ENCODE results near the gene FSTL4. TPM values are rescaled to one million over a fixed set of nuclear protein-coding genes. Genes with fewer than 3 reads are reported as not detected.

Gene FSTL4
- polyA plus RNA-seq, 3 donors = not detected

GRCh38 chr5:133595465-133595864 is 16.9 kb downstream of the FSTL4 start:
- peaks cover 0 to 9% (median 1%) of the 10 kb centered on the region in 7 donors for H3K9me3 Mint-ChIP-seq
- H3K4me1 Mint-ChIP-seq = no peaks in the 10 kb centered on the region
- no peak for TF ChIP-seq CTCF (IDR thresholded peaks at IDR 0.05)
- Histone ChIP-seq H3K4me1 (ENCODE audit: control insufficient read depth in 1 of 2, insufficient read depth in 2 of 2, low read length in 2 of 2) (no peaks in the 10 kb centered on the region), H4K20me1 (ENCODE audit: insufficient read depth, low read length) (no peaks in the 10 kb centered on the region), H3K27ac (ENCODE audit: low read depth in 1 of 2, low read length in 2 of 2) (no peak overlapping the region), H3K79me2 (ENCODE audit: insufficient read depth, low read length) (no peaks in the 10 kb centered on the region), H3K27me3 (ENCODE audit: control insufficient read depth in 2 of 2, insufficient read depth in 2 of 2, low read length in 2 of 2) (peaks cover 0 to 2% of the 10 kb centered on the region in 2 donors), H3K9me3 (replicated peaks in 1 of 2; ENCODE audit: control insufficient read depth in 1 of 2, insufficient read depth in 1 of 2, low read length in 2 of 2) (no peaks in the 10 kb centered on the region), H3K9ac (ENCODE audit: insufficient read depth, low read length, poor library complexity, severe bottlenecking) (no peak overlapping the region), H3K4me3 (replicated peaks in 1 of 3; ENCODE audit: low read depth in 2 of 3, low read length in 3 of 3) (no peak overlapping the region), H3K4me2 (replicated peaks; ENCODE audit: extremely low read depth, low read length, poor library complexity, severe bottlenecking) (no peak overlapping the region), H2AFZ (ENCODE audit: insufficient read depth, low read depth, low read length, poor library complexity, severe bottlenecking) (no peak overlapping the region), H3K36me3 (replicated peaks in 1 of 2; ENCODE audit: control insufficient read depth in 1 of 2, insufficient read depth in 2 of 2, low read length in 2 of 2) (no peaks in the 10 kb centered on the region)
- DNase-seq = no peak
- H3K27ac Mint-ChIP-seq = no peak overlapping the region
- H3K27me3 Mint-ChIP-seq (ENCODE audit: low read depth in 3 of 3) = peaks cover 0 to 8% (median 8%) of the 10 kb centered on the region in 3 donors
- no peaks in the 10 kb centered on the region for H3K36me3 Mint-ChIP-seq
- intact Hi-C loops (cut with micrococcal nuclease) = no loop called here
- 92% methylated on average over 3 of the region's 5 CpGs for WGBS (ENCODE audit: insufficient coverage)
- H3K4me3 Mint-ChIP-seq = no peak overlapping the region

GRCh38 chr5:133589286-133589685 is 23.1 kb downstream of the FSTL4 start:
- H3K27me3 ChIP-seq (ENCODE audit: control insufficient read depth in 2 of 2, insufficient read depth in 2 of 2, low read length in 2 of 2) = peaks cover 0 to 2% of the 10 kb centered on the region in 2 donors
- no peaks in the 10 kb centered on the region for H3K9me3 ChIP-seq (replicated peaks in 1 of 2; ENCODE audit: control insufficient read depth in 1 of 2, insufficient read depth in 1 of 2, low read length in 2 of 2)
- H3K27ac ChIP-seq (ENCODE audit: low read depth in 1 of 2, low read length in 2 of 2) = no peak overlapping the region
- H3K9me3 Mint-ChIP-seq = peaks cover 0 to 3% (median 0%) of the 10 kb centered on the region in 7 donors
- peaks cover 0 to 5% (median 0%) of the 10 kb centered on the region in 3 donors for H3K27me3 Mint-ChIP-seq (ENCODE audit: low read depth in 3 of 3)
- intact Hi-C loops (cut with micrococcal nuclease) = no loop called here
- H3K4me1 ChIP-seq (ENCODE audit: control insufficient read depth in 1 of 2, insufficient read depth in 2 of 2, low read length in 2 of 2) = no peaks in the 10 kb centered on the region
- no peak overlapping the region for H2AFZ ChIP-seq (ENCODE audit: insufficient read depth, low read depth, low read length, poor library complexity, severe bottlenecking)
- no peak overlapping the region for H3K4me3 Mint-ChIP-seq
- TF ChIP-seq CTCF (IDR thresholded peaks at IDR 0.05) = no peak
- H3K4me2 ChIP-seq (replicated peaks; ENCODE audit: extremely low read depth, low read length, poor library complexity, severe bottlenecking) = no peak overlapping the region
- no peaks in the 10 kb centered on the region for H3K36me3 ChIP-seq (replicated peaks in 1 of 2; ENCODE audit: control insufficient read depth in 1 of 2, insufficient read depth in 2 of 2, low read length in 2 of 2)
- no peaks in the 10 kb centered on the region for H4K20me1 ChIP-seq (ENCODE audit: insufficient read depth, low read length)
- no peak overlapping the region for H3K9ac ChIP-seq (ENCODE audit: insufficient read depth, low read length, poor library complexity, severe bottlenecking)
- no peaks in the 10 kb centered on the region for H3K79me2 ChIP-seq (ENCODE audit: insufficient read depth, low read length)
- no peak for DNase-seq
- no peak overlapping the region for H3K4me3 ChIP-seq (replicated peaks in 1 of 3; ENCODE audit: low read depth in 2 of 3, low read length in 3 of 3)
- H3K4me1 Mint-ChIP-seq = no peaks in the 10 kb centered on the region
- no CpG with 5 or more reads among the region's 1 CpG for whole genome bisulfite sequencing (ENCODE audit: insufficient coverage)
- H3K27ac Mint-ChIP-seq = no peak overlapping the region
- no peaks in the 10 kb centered on the region for H3K36me3 Mint-ChIP-seq

All from CD14-positive monocyte (primary cell).